GM20431 (cell line): ENCODE results near the gene CABLES1.
"Not testable (repeated sequence)": the region's sequence is repeated elsewhere in the genome, so short reads cannot be mapped to it uniquely, and the experiment has no call there.

Source experiments
- in situ Hi-C: fragments of 300-500 bp; cut with MseI, MboI; formaldehyde crosslinking; loops from one replicate; pipeline ENCODE4 v1.15.0; 2020; ENCODE audit warnings: low sequenced_read_pairs; ENCODE audit not compliant: unreplicated experiment

The CABLES1 gene

DNA sequence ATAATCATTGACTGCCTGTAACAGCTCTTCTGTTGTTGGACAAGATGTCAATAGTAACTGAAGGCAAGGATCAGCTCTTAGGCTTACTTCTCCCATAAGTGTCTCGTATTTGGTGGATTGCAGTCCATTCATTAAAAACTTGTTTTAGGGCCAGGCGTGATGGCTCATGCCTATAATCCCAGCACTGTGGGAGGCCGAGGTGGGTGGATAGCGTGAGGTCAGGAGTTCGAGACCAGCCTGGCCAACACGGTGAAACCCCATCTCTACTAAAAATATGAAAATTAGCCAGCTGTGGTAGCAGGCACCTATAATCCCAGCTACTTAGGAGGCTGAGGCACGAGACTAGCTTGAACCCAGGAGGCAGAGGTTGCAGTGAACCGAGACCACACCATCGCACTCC, 26.1 kb upstream of the CABLES1 start:
- in situ Hi-C loops = not testable (repeated sequence)

DNA sequence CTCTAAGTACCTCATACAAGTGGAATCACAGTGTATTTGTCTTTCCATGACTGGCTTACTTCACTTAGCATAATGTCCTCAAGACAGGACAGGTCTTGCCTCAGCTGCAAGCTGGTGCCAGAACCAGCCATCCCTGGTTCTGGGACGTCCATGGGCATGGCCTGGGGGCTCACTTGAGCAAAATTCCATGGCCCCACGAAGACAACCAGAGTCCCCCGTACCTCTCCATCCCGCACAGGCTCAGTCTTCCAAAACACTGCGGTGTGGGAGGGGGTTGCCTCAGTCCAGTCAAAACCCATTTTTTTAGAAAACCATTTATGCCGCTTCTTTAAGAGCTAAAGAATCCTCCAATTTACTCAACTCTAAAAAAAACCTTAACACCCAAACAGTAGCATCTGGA, 21.7 kb upstream of the CABLES1 start:
- in situ Hi-C loops = no loop called here

GRCh38 chr18:23114171-23114881, 21.0 kb upstream of the CABLES1 start:
- in situ Hi-C loops = no loop called here

DNA sequence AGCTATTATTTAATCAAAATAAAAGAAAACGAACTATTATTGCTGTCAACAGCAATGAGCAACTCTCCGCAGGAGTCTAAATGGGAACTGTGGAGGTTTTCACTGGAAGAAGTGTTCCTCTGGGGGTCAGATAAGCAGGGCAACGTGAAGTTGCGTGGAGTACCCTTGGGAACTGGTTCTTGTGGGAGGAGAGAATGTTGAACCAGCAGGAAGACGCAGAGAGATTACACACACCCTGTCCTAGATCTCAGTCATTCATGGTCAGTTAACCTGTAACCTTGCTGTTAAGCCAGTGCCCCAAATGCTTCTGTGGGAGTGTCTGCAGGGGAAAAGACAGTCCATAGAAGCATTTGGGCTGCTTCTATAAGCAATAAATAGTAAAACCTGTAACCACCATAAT, 20.4 kb upstream of the CABLES1 start:
- in situ Hi-C loops = no loop called here

DNA sequence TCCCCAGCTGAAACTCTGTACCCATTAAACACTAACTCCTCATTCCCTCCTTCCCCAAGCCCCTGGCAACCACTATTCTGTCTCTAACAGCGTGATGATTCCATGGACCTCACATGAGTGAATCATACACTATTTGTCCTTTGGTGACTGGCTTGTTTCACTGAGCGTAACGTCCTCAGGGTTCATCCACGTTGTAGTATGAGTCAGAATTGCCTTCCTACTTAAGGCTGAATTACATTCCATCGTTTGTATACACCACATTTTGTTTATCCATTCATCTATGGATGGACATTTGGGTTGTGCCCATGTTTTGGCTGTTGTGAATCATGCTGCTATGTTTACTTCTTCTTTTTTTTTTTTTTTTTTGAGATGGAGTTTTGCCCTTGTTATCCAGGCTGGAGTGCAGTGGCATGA, 19.6 kb upstream of the CABLES1 start:
- in situ Hi-C loops = no loop called here

DNA sequence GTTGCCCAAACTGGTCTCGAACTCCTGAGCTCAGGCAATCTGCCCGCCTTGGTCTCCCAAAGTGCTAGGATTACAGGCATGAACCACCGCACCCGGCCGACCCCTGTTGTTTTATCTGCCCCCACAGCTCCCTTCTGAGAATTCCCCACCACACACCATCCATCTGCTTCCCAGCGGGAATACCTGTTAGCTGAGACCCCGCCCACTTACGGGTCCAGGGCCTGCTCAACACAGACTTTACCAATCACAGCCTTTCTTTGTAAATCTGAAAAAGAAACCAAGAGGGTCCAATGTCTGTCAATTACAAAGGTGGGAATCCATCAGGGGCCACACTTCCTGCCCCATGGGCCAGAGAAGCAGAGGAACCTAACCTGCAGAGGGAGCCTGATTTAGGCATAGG, 14.2 kb upstream of the CABLES1 start:
- in situ Hi-C loops = no loop called here

DNA sequence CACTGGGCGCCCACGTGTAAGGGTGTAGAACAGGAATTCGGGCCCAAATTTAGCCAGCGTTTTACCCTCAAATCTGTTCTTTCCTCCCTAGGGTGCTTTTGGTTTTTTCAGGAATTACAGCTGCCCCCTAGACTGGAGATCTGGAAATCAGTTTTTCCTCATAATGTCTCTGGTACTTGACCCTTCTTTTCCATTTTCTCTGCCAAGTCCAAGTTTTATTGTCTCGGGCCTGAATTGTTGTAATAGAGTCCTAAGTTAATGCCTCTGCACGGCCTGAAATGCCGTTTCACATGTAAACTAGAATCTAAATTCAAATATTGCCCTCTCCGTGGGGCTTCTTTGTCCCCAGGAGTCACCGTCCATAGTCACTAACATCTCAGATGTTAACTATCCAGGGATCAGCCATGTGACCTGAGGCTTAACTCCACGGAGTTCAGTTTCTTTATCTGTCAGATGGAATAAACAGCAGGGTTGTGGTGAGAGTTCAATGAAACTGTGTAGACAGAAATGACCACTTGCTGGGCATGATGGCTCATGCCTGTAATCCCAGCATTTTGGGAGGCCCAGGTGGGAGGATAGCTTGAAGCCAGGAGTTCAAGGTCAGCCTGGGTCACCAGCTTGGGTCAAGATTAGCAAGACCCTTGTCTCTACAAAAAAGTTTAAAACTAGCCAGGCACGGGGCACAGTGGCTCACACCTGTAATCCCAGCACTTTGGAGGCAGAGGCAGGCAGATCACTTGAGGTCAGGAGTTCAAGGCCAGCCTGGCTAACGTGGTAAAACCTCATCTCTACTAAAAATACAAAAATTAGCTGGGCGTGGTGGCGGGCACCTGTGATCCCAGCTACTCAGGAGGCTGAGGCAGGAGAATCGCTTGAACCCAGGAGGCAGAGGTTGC, 12.7 kb upstream of the CABLES1 start:
- in situ Hi-C loops = no loop called here

- in situ Hi-C loops = no loop called here
Observed at GRCh38 chr18:23126376-23127056, 8.8 kb upstream of the CABLES1 start.

DNA sequence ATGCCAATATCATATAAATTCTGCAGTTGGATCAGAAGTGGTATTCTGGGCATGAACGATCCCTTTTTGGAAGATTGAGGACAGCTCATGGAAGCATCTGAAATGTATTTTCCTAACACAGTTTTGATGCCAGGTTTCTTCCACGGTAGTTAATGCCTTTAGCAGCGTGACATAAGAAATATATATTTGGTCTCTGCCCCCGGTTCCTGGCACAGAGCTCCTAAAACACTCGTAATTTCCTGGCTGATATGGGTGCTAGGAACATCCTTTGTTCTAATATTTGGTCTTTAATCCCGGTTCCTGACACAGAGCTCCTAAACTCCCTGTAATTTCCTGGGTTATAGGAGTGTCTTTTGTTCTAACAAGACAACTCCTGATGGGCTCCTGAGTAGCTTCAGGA, 8.2 kb upstream of the CABLES1 start:
- in situ Hi-C loops = no loop called here

- in situ Hi-C loops = loop anchor here (10.0 kb wide), 1 partner anchor 225 kb away; no protein-coding TSS in a partner anchor
Observed at GRCh38 chr18:23129355-23130002, 5.8 kb upstream of the CABLES1 start.

GRCh38 chr18:23131693-23132319, 3.5 kb upstream of the CABLES1 start:
- in situ Hi-C loops = loop anchor here (10.0 kb wide), 1 partner anchor 223 kb away; no protein-coding TSS in a partner anchor

- in situ Hi-C loops = loop anchor here (10.0 kb wide), 1 partner anchor 221 kb away; no protein-coding TSS in a partner anchor
Observed at GRCh38 chr18:23133860-23134779, 1.2 kb upstream of the CABLES1 start.

DNA sequence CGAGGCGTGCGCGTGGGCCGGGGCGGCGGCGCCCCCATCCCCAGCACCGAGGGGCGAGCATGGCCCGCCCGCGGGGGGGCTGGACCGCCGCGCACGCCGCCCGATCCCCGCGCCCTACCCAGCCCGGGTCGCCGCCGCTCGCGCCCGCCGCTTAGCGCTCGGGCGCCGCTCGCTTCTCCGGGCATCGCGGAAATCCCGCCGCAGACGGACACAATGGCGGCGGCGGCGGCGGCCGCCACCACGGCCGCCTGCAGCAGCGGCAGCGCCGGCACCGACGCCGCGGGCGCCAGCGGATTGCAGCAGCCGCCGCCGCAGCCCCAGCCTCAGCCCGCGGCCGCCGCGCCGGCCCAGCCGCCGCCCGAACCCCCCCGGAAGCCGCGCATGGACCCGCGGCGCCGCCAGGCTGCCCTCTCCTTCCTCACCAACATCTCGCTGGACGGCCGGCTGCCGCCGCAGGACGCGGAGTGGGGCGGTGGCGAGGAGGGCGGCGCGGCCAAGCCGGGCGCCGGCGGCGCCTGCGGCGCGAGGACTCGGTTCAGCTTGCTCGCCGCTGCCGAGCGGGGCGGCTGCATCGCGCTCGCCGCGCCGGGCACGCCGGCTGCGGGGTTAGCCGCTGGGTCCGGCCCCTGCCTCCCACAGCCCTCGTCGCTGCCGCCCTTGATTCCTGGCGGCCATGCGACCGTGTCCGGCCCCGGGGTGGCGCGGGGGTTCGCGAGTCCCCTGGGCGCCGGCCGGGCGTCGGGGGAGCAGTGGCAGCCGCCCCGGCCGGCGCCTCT, 453 bp downstream of the CABLES1 start:
- in situ Hi-C loops = loop anchor here (10.0 kb wide), 1 partner anchor 219 kb away; no protein-coding TSS in a partner anchor

DNA sequence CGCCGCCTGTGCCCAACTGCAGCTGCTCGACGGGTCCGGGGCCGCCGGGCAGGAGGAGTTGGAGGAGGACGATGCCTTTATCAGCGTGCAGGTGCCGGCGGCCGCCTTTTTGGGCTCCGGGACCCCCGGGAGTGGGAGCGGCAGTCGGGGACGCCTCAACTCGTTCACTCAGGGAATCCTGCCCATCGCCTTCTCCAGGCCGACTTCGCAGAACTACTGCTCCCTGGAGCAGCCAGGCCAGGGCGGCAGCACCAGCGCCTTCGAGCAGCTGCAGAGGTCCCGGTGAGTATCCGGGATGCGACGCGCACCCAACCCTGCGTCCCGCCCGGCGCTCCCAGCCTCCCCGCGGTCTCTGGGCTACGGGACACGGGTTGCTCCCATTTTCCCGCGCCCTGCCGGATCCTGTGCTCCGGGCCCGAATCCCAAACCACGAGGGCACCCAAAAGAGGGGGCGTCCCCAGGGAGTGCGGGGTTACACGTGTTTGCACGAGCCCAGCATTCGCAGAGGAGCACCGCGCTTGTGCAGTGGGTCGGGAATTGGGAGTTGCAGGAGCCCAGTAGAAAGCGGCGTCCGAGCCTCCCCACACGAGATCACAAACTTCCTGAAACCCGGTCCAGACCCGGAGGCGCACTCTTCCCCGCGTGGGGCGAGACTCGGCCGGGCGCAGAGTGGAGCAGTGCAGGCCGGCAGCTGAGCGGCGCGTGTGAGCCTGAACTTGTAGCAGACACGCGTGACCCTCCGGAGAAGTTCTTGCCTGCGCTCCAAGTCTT, 1.2 kb downstream of the CABLES1 start:
- in situ Hi-C loops = loop anchor here (10.0 kb wide), 1 partner anchor 218 kb away; no protein-coding TSS in a partner anchor

DNA sequence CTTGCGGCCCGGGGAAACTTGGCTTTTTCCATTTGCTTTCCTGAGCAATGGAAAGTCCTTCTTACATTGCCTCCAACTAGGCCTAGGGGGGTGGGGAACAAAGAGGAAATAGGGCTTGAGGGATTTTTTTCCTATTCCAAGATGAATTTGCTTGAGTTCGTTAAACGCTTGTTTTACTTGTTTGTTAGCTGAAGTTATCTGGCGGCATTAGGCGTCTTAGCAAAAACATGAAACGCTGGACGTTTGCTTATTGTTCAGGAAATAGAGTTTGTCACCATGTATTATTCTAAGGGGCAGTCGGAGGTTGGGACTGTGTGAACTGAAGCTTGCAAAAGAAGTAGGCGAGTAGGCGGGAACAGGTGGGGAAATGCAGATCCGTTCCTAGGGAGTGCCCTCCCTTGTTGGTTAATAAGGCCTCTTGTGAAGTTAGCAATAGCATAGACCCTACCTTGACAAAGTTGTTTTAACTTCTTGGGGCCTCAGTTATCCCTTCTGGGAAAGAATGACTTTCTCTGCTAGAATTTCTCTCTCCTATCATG, 1.9 kb downstream of the CABLES1 start:
- in situ Hi-C loops = loop anchor here (10.0 kb wide), 1 partner anchor 218 kb away; no protein-coding TSS in a partner anchor

- in situ Hi-C loops = loop anchor here (10.0 kb wide), 1 partner anchor 217 kb away; no protein-coding TSS in a partner anchor
Observed at GRCh38 chr18:23137788-23138216, 2.5 kb downstream of the CABLES1 start.
